ENCODE data around the gene ERG.

DNA sequence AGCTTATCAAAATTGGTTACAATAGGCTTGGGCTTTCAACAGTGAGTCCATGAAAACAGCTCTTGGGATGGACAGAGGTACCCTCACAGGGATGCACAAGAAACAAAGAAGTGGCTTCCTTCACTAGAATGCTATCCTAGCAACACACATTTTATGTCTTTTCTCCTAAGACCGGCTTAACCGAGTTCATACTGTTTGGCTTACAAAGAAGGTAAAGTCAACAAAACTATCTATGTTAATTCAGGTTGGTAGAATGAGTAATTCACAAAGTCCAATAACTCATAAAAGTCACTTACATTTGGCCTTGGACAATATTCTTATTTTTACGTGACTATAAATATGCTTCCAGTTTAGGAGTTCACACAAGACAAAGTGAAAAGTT lies 9.0 kb downstream of the ERG start:
- TF ChIP-seq POLR2A (IDR thresholded peaks at IDR 0.05; ENCODE audit: low read depth, low read length) (no peak), POLR2AphosphoS5 (IDR thresholded peaks at IDR 0.05; ENCODE audit: low read depth, low read length) (no peak)
